ENCODE data around the gene CUX1. TPM values are rescaled to one million over a fixed set of nuclear protein-coding genes. Genes with fewer than 3 reads are reported as not detected.

The CUX1 gene
- polyA plus RNA-seq, 1 experiment = 29.7 TPM

GRCh38 chr7:102146122-102146521, 328.7 kb downstream of the CUX1 start:
- no peak overlapping the region for H3K4me3 ChIP-seq (ENCODE audit: low read depth, low read length)
- DNase-seq (ENCODE audit: low read depth, low spot score) = no peak
- POLR2A ChIA-PET = no interaction called here
- no peaks in the 10 kb centered on the region for H3K9me3 ChIP-seq (ENCODE audit: control insufficient read depth, insufficient read depth, low read length)
- no peak overlapping the region for H3K27ac ChIP-seq (ENCODE audit: low read depth, low read length)
- no peak for TF ChIP-seq CTCF (IDR thresholded peaks at IDR 0.05; ENCODE audit: low read depth, low read length)
- CTCF ChIA-PET = no interaction called here
- H3K27me3 ChIP-seq (ENCODE audit: control insufficient read depth, insufficient read depth, low read length) = no peaks in the 10 kb centered on the region

GRCh38 chr7:102147008-102147407, 329.6 kb downstream of the CUX1 start:
- no peak for TF ChIP-seq CTCF (IDR thresholded peaks at IDR 0.05; ENCODE audit: low read depth, low read length)
- CTCF ChIA-PET = no interaction called here
- POLR2A ChIA-PET = no interaction called here
- no peak overlapping the region for H3K4me3 ChIP-seq (ENCODE audit: low read depth, low read length)
- no peak overlapping the region for H3K27ac ChIP-seq (ENCODE audit: low read depth, low read length)
- no peak for DNase-seq (ENCODE audit: low read depth, low spot score)
- no peaks in the 10 kb centered on the region for H3K27me3 ChIP-seq (ENCODE audit: control insufficient read depth, insufficient read depth, low read length)
- no peaks in the 10 kb centered on the region for H3K9me3 ChIP-seq (ENCODE audit: control insufficient read depth, insufficient read depth, low read length)

GRCh38 chr7:102148799-102149198, 331.4 kb downstream of the CUX1 start:
- Histone ChIP-seq H3K27ac (ENCODE audit: low read depth, low read length) (no peak overlapping the region), H3K4me3 (ENCODE audit: low read depth, low read length) (no peak overlapping the region), H3K9me3 (ENCODE audit: control insufficient read depth, insufficient read depth, low read length) (no peaks in the 10 kb centered on the region), H3K27me3 (ENCODE audit: control insufficient read depth, insufficient read depth, low read length) (no peaks in the 10 kb centered on the region)
- ChIA-PET POLR2A (no interaction called here), CTCF (interaction anchor here (0.7 kb wide), 1 partner anchor 14 kb away, joined by 6 read pairs; no protein-coding TSS in a partner anchor)
- DNase-seq (ENCODE audit: low read depth, low spot score) = no peak
- no peak for TF ChIP-seq CTCF (IDR thresholded peaks at IDR 0.05; ENCODE audit: low read depth, low read length)

DNA sequence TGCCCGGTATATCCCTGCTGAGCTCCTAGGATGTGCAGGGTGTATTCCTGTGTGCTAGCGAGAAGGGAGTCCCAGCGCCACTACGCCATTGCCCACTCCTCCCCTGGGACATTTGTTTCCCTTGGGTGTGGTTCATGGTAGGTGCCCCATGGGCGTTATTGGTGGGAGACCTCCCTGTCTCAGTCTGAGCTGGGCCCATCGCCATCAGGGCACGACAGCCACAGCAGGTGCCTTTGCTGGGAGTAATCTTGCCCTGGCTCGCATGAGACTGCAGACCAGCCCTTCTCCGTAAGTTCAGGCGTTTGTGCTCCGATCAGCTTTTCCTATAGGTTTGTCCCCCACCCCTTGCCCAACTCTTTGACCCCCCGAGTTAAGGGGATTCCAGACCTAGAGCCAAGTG, 332.0 kb downstream of the CUX1 start:
- TF ChIP-seq CTCF (IDR thresholded peaks at IDR 0.05; ENCODE audit: low read depth, low read length) = no peak
- Histone ChIP-seq H3K4me3 (ENCODE audit: low read depth, low read length) (no peak overlapping the region), H3K27me3 (ENCODE audit: control insufficient read depth, insufficient read depth, low read length) (no peaks in the 10 kb centered on the region), H3K9me3 (ENCODE audit: control insufficient read depth, insufficient read depth, low read length) (no peaks in the 10 kb centered on the region), H3K27ac (ENCODE audit: low read depth, low read length) (no peak overlapping the region)
- CTCF ChIA-PET = interaction anchor here (0.7 kb wide), 1 partner anchor 15 kb away, joined by 6 read pairs; no protein-coding TSS in a partner anchor
- DNase-seq (ENCODE audit: low read depth, low spot score) = no peak
- POLR2A ChIA-PET = no interaction called here

DNA sequence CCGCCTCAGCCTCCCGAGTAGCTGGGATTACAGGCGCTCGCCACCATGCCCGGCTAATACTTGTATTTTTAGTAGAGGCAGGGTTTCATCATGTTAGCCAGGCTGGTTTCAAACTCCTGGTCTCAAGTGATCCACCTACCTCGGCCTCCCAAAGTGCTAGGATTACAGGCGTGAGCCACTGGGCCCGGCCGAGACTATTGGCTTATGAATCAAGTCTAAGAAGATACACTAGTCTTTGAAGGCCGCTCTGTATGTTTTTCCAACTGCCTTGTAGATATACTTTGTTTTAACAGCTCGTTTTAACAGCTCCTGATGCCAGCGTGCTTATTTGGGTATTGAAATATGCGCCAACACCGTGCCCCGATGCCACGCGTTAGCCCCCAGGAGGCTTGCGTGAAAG, 332.8 kb downstream of the CUX1 start:
- POLR2A ChIA-PET = no interaction called here
- Histone ChIP-seq H3K4me3 (ENCODE audit: low read depth, low read length) (no peak overlapping the region), H3K9me3 (ENCODE audit: control insufficient read depth, insufficient read depth, low read length) (no peaks in the 10 kb centered on the region), H3K27me3 (ENCODE audit: control insufficient read depth, insufficient read depth, low read length) (no peaks in the 10 kb centered on the region), H3K27ac (ENCODE audit: low read depth, low read length) (no peak overlapping the region)
- DNase-seq (ENCODE audit: low read depth, low spot score) = no peak
- CTCF ChIA-PET = interaction anchor here (0.5 kb wide), 1 partner anchor 342 kb away, joined by 4 read pairs; no protein-coding TSS in a partner anchor
- TF ChIP-seq CTCF (IDR thresholded peaks at IDR 0.05; ENCODE audit: low read depth, low read length) = no peak

Data from AG04450 (cell line).